WTC11 (cell line): ENCODE measurements around the gene ZDHHC1. TPM values are rescaled to one million over a fixed set of nuclear protein-coding genes. Genes with fewer than 3 reads are reported as not detected.

Source experiments
- ARID4B ChIP-seq: sonication (generic); formaldehyde crosslinking; IDR thresholded peaks from 2 replicates; pipeline ENCODE4 v1.8.0; 2023; ENCODE audit warnings: missing genetic modification reagents, mild to moderate bottlenecking, borderline replicate concordance
- CBFB ChIP-seq: sonication (generic); formaldehyde crosslinking; IDR thresholded peaks from 2 replicates; pipeline ENCODE4 v1.8.1; 2022; ENCODE audit warnings: mild to moderate bottlenecking, low read depth, missing genetic modification reagents
- CDX4 ChIP-seq: fragments of 250-450 bp; sonication (Bioruptor Pico); IDR thresholded peaks from 2 replicates; pipeline ENCODE4 v1.9.0; 2021; ENCODE audit warnings: moderate library complexity, mild to moderate bottlenecking, inconsistent platforms, borderline replicate concordance
- CTCF ChIP-seq: fragments of 200-600 bp; IDR thresholded peaks from 2 replicates; pipeline ENCODE4 v1.8.0; 2022; ENCODE audit warnings: antibody characterized with exemption
- EMX1 ChIP-seq: fragments of 250-450 bp; sonication (Bioruptor Pico); IDR thresholded peaks from 2 replicates; pipeline ENCODE4 v1.8.0; 2021; ENCODE audit warnings: mild to moderate bottlenecking
- GABPB1 ChIP-seq: sonication (generic); formaldehyde crosslinking; IDR thresholded peaks from 2 replicates; pipeline ENCODE4 v1.8.1; 2023; ENCODE audit warnings: mild to moderate bottlenecking, missing genetic modification reagents
- HMGXB4 ChIP-seq: sonication (generic); formaldehyde crosslinking; IDR thresholded peaks from 2 replicates; pipeline ENCODE4 v1.8.1; 2023; ENCODE audit warnings: mild to moderate bottlenecking, moderate library complexity, missing genetic modification reagents
- MAX ChIP-seq: sonication (generic); formaldehyde crosslinking; IDR thresholded peaks from 2 replicates; pipeline ENCODE4 v1.8.0; 2022; ENCODE audit warnings: mild to moderate bottlenecking, missing genetic modification reagents
- STAT6 ChIP-seq: sonication (generic); formaldehyde crosslinking; conservative IDR thresholded peaks from 2 replicates; pipeline ENCODE4 v1.8.1; 2023; ENCODE audit warnings: mild to moderate bottlenecking, low read depth, missing genetic modification reagents, moderate library complexity
- TEAD1 ChIP-seq: sonication (generic); formaldehyde crosslinking; IDR thresholded peaks from 2 replicates; pipeline ENCODE4 v1.8.0; 2022; ENCODE audit warnings: mild to moderate bottlenecking, missing genetic modification reagents
- USF1 ChIP-seq: sonication (generic); formaldehyde crosslinking; IDR thresholded peaks from 2 replicates; pipeline ENCODE4 v1.8.0; 2022; ENCODE audit warnings: mild to moderate bottlenecking, missing genetic modification reagents
- ZBTB21 ChIP-seq: sonication (generic); formaldehyde crosslinking; IDR thresholded peaks from 2 replicates; pipeline ENCODE4 v1.8.1; 2023; ENCODE audit warnings: mild to moderate bottlenecking, missing genetic modification reagents, borderline replicate concordance
- ZBTB43 ChIP-seq: sonication (generic); formaldehyde crosslinking; IDR thresholded peaks from 2 replicates; pipeline ENCODE4 v1.8.1; 2023; ENCODE audit warnings: mild to moderate bottlenecking, missing genetic modification reagents
- ZNF219 ChIP-seq: sonication (generic); formaldehyde crosslinking; IDR thresholded peaks from 2 replicates; pipeline ENCODE4 v1.8.0; 2023; ENCODE audit warnings: missing genetic modification reagents, mild to moderate bottlenecking, borderline replicate concordance
- ZNF232 ChIP-seq: sonication (generic); formaldehyde crosslinking; IDR thresholded peaks from 2 replicates; pipeline ENCODE4 v1.8.0; 2022; ENCODE audit warnings: mild to moderate bottlenecking, missing genetic modification reagents
- ZNF416 ChIP-seq: fragments of 250-450 bp; sonication (Bioruptor Pico); IDR thresholded peaks from 2 replicates; pipeline ENCODE4 v1.9.0; 2021; ENCODE audit warnings: mild to moderate bottlenecking, inconsistent platforms
- ZNF423 ChIP-seq: fragments of 250-450 bp; sonication (Bioruptor Pico); IDR thresholded peaks from 2 replicates; pipeline ENCODE4 v2.1.2; 2022; ENCODE audit warnings: mild to moderate bottlenecking, moderate library complexity
- ZNF425 ChIP-seq: fragments of 250-450 bp; sonication (Bioruptor Pico); conservative IDR thresholded peaks from 2 replicates; pipeline ENCODE4 v1.9.0; 2021; ENCODE audit warnings: mild to moderate bottlenecking
- ZSCAN18 ChIP-seq: fragments of 250-450 bp; sonication (Bioruptor Pico); IDR thresholded peaks from 2 replicates; pipeline ENCODE4 v2.1.2; 2022; ENCODE audit warnings: mild to moderate bottlenecking, moderate library complexity
- total RNA-seq: library from RNA; stranded (reverse); gene quantifications from 3 replicates; pipeline ENCODE4 v1.2.3, GENCODE V29; 2021

The ZDHHC1 gene
- total RNA-seq, 1 experiment from 2014 or later = 4.2 TPM

GRCh38 chr16:67399218-67399733 lies 17.0 kb downstream of the ZDHHC1 start (continued):
- TF ChIP-seq STAT6 (CRISPR knock-in tag) (no peak), EMX1 (no peak), ARID4B (no peak), HMGXB4 (peak; percentile 85), USF1 (CRISPR knock-in tag) (no peak), TEAD1 (CRISPR knock-in tag) (no peak), ZBTB21 (0 out of 2 replicates have a peak, but pooled peaks have one; percentile 59), ZNF219 (no peak), CDX4 (no peak), ZNF425 (CRISPR knock-in tag) (no peak), GABPB1 (CRISPR knock-in tag) (no peak), ZNF416 (CRISPR knock-in tag) (0 out of 2 replicates have a peak, but pooled peaks have one; percentile 45), CTCF (peak; percentile 80; the same call in 1 of the 2 replicates), ZNF423 (CRISPR knock-in tag) (no peak), MAX (peak; percentile 56), ZNF232 (CRISPR knock-in tag) (no peak), ZSCAN18 (CRISPR knock-in tag) (no peak), CBFB (CRISPR knock-in tag) (no peak), ZBTB43 (CRISPR knock-in tag) (no peak)
- TF ChIP-seq, all 79 proteins: peak for 11
